ENCODE measurements around the gene IYD.

The IYD gene

DNA sequence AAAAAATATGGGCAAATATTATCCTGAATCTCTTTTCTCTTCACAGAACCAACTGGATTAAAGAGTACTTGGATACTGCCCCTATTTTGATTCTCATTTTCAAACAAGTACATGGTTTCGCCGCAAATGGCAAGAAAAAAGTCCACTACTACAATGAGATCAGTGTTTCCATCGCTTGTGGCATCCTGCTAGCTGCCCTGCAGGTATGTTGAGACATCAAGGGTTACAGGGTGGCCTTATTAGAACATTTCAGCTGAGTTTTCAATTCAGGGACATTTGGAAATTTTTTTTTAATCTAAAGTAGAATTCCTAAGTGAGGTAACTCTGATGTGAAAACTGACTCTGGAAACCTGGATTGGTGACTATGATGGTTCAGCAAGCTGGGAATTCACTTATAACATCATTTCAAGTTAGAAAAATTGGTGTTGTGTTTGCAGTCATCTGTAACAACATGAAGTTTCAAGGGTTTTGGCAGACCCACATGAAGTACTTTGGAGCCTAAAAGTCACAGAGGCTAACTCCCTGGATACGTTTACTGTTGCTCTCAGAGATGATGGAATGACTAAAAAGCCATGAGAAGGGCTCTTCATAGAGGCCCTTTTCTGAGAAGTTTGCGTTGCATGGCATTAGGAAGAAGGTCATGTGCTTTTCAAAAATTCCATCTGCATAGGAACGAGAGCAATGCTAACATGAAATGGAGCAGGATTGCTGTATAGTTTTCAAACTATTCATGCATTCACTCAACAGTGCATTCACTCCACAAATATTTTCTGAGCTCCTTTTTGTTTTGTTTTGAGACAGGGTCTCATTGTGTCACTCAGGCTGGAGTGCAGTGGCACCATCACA, 25.5 kb downstream of the IYD start:
- in situ Hi-C loops (cut with MboI; ENCODE audit: low sequenced_read_pairs): no loop called here

DNA sequence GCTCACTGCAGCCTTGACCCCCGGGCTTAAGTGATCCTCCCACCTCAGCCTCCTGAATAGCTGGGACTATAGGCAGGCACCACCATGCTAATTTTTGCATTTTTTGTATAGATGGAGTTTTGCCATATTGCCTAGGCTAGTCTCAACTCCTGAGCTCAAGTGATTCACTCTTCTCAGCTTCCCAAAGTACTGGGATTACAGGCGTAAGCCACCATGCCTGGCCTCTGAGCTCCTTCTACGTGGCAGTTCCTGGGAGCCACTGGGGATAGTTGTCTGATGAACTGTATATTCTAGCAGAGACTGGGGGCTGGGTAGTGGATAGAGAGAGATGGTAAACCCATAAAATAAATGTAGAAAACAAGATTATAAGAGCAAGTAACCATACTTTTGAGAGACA, 26.1 kb downstream of the IYD start:
- in situ Hi-C loops (cut with MboI; ENCODE audit: low sequenced_read_pairs): no loop called here

DNA sequence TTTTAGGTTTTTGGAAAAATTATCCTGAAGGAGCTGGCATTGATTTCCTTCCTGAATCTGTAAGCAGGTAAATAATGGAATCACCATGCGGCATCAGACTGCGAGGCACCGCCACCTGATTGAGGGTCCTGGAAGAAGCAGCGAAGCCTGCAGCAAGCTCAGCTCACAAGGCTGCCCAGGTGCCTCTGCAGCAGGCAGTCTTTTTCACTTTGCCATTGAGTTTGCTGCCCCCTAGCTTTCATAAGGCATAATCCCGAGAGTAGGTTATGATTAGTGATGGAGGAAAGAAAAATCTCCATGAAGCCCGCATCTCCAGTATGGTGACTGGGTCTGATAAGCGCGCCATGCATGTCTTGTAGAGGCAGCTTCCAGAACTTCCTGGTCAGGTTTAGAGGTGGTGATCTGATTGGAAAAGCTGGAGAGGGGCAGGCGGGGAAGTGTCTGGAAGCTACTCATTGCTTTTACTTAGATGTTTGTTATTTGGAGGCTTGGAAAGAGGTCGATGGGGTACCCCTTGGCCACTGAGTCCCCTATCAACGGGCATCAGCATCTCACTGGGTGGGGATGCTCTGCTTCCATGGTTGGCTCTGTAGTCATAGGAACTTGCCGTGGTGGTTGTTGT, 26.7 kb downstream of the IYD start:
- in situ Hi-C loops (cut with MboI; ENCODE audit: low sequenced_read_pairs): no loop called here

DNA sequence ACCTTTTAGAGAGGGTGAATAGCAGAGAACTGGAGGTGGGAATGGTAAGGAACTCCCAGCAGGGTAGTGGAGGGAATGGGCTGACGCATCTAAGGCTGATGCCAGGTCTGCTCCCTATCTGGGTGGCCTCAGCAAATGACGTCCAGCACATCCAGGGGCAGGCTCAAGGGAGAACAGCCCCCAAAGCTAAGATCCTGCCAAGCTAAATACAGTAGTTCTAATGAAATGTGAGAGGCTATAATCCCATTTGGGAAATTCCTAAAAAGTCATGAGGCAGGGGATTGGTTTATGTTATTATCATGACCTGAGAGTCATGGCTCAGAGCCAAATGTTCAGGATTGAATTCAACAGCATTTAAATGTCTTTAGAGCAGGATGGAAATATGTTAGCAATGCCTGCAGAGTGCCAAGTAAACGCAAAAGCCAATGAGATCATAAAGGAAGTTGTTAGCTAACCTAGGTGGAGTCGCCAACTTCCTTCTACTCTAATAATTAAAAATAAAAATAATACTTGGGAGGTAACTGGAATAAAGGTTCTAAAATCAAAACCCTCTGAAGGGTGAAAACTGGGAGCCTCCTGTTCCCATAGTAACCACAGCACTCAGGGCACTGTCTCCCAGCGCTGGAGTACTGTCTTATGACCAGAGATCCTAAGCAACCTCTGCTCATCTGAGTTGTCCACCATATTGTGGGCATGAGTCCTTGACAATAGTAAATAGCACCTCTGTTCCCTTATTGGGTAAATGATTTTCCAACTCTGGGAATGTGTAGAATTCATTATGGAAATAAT, 34.8 kb downstream of the IYD start:
- in situ Hi-C loops (cut with MboI; ENCODE audit: low sequenced_read_pairs): no loop called here

DNA sequence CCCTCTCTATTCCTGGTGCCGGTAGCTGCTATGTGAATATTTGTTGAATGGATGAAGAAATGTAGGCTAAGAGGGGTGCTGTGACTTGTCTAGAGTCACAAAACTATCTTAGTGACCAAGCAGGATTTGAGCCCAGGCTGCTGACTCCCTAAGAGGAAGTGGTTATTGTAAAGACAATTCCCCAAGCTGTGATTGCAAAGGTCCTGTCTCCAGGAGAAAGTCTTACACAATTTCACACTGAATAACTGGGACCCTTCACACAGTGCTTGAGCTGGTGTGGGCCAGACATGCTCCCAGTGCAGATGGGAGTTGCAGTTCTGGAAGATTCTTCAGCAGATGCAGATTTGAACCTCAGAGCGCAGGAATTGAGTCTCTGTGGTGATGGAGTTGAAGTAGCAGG, 38.1 kb downstream of the IYD start:
- in situ Hi-C loops (cut with MboI; ENCODE audit: low sequenced_read_pairs): no loop called here

DNA sequence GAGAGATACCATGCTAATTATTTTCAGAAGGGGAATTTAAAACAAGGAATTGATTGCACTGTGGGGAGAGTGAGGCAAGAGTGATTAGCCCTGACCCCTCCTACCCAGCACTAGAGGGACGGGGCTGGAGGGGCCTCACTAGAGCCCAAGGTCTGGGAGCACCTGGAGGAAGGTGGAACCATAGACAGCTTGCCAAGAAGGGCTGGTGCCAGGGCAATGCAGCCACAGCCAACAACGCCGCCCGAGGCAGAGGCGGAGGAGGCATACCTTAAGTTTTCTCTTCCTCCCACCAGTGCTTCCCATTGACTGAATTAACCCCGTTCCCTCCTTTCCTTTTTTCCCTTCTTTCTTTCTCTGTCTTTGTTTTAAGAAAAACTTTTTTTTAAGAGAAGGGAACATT, 40.0 kb downstream of the IYD start:
- in situ Hi-C loops (cut with MboI; ENCODE audit: low sequenced_read_pairs): no loop called here

DNA sequence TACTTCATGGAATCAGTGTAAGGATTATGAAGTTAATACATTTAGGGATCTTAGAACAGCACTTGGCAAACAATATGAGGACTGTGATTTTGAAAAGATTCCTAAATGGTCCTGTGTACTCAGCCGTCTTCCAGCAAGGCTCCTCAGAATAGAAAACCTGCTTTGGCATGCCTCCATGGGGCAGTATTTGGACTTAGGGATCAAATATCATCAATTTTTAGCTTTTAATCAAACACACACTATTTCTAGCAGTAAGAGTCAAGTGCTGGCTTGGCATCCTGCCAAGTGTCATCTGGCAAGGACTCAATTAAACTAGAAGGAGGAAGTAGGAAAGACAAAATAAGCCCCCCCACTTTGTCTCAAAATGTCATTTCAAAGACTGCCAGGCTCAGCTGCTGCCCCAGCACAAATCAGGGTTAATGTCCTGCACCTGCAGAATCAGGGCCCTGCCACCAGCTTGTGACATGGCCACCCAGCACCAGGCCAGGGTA, 40.8 kb downstream of the IYD start:
- in situ Hi-C loops (cut with MboI; ENCODE audit: low sequenced_read_pairs): loop anchor here (10.0 kb wide), 1 partner anchor 405 kb away; no protein-coding TSS in a partner anchor

DNA sequence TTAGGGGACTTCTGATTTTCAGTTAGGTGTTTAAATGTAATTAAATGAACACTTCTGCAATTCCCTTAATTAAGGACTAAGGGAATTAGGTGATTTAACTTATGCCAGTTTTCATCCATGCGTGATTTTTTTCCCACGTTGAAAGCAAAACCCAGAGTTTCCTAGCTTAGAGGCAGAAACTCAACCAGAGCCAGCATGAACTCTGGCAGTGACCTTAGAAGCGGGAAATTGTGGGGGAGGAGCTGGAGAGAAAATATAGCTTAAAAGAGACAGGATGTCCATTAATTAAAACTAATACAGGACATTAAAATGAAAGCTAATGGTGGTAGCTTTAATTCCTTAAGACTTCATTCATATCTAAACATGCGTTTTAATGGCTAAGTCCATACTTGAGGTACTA, 41.6 kb downstream of the IYD start:
- in situ Hi-C loops (cut with MboI; ENCODE audit: low sequenced_read_pairs): loop anchor here (10.0 kb wide), 1 partner anchor 404 kb away; no protein-coding TSS in a partner anchor

DNA sequence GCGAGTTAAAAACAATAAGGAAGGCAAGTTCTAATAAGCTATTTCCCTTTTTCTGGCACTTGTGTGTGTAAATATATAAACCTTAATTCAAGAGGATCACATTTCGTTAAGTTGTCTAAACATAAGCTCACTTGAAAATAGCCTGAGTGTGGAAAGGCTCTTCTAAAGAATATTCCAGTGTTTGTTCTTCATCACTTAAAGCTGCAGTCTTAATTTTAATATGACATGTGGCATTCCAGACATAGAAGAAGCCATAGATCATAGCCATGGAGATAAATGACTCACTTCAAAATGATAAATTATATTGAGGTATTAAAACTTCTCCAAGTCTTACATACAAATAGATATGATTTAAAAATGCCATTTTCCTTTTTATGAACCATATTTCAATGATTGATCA, 42.1 kb downstream of the IYD start:
- in situ Hi-C loops (cut with MboI; ENCODE audit: low sequenced_read_pairs): loop anchor here (10.0 kb wide), 1 partner anchor 404 kb away; no protein-coding TSS in a partner anchor

DNA sequence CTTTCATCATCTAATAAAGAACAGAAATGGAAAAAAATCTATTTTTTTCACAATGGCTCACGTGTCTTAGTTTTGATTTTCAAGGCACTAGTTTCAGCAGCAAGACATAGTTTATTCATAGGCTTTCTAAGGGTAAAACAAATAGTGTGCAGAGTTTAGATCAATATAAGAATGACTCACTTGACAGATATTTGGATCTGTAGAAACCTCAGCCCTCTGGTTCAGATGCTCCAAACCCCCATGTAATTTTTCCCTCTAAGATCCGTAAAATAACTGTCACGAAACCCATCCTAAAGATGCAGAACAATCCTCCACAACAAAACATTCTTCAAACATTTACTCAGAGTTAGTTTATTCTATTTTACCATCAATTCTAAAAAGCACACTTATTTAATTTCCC, 43.4 kb downstream of the IYD start:
- in situ Hi-C loops (cut with MboI; ENCODE audit: low sequenced_read_pairs): loop anchor here (10.0 kb wide), 1 partner anchor 403 kb away; no protein-coding TSS in a partner anchor

DNA sequence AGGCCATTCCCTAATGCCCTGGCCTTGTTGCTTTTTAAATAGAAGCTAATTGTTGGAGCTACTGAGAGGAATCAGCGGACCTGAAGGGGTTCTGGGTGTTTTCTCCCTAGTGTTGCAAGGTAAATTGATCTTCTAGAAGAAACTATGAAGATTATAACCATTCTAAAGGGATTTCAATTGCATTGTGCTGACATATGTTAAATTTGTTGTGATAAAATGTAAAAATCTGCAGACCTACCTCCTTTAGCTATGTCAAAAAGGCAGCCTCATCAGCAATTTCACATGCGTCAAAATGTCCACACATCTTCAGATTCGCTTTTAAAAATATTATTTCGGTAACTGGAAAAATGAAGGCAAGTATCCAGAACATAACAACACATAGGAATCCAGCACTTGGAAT, 44.4 kb downstream of the IYD start:
- in situ Hi-C loops (cut with MboI; ENCODE audit: low sequenced_read_pairs): loop anchor here (10.0 kb wide), 1 partner anchor 402 kb away; no protein-coding TSS in a partner anchor

DNA sequence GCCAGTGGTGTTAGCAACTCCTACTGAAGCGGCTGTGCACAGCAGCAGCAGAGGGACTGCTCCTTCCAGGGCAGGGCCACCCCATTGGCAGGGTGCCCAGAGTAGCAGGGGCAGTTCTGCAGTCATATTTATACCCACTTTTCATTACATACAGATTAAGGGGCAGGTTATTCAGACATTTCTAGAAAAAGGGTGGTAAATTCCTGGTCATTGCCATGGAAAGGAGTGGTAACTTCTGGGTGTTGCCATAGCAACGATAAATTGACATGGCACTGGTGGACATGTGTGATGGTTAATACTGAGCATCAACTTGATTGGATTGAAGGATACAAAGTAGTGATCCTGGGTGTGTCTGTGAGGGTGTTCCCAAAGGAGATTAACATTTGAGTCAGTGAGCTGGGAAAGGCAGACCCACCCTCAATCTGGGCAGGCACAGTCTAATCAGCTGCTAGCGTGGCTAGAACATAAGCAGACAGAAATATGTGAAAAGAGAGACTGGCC, 45.0 kb downstream of the IYD start:
- in situ Hi-C loops (cut with MboI; ENCODE audit: low sequenced_read_pairs): loop anchor here (10.0 kb wide), 1 partner anchor 401 kb away; no protein-coding TSS in a partner anchor

DNA sequence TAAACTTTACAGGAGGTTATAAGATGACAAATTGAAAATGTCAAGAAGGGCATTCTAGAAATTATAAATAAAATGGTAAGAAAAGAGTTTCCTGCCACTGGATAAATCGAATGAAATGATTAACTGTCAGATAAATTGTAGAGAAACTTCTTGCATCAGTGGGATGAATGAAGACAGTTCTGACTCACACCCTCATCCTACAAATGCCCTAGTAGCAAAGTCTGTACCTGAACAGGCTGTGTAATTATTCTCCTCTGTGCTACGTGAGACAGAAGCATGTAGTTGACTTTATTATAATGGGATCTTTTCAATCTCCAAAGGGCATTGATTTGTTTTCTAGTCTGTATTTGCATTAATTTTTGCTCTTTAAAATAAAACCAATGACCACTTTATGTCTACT, 47.3 kb downstream of the IYD start:
- in situ Hi-C loops (cut with MboI; ENCODE audit: low sequenced_read_pairs): loop anchor here (10.0 kb wide), 1 partner anchor 399 kb away; no protein-coding TSS in a partner anchor

DNA sequence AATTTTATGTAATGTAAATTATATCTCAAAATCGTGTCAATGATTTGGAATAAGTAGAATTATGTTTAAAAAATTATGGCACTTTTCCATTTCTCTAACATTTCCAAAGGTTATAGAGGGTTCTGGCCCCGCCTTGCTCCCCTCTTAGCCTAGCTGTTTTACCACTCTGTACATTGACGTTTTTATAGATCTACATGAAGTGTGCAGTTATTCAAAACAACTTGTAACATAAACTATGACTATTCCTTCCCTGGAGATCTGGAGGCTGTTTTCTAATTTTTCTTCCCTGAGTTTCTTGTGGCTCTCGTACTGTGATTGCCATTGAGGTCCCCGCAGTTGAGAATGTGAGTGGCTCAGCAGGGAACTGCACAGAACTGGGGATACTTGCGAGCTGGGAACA, 48.4 kb downstream of the IYD start:
- in situ Hi-C loops (cut with MboI; ENCODE audit: low sequenced_read_pairs): loop anchor here (10.0 kb wide), 1 partner anchor 398 kb away; no protein-coding TSS in a partner anchor

DNA sequence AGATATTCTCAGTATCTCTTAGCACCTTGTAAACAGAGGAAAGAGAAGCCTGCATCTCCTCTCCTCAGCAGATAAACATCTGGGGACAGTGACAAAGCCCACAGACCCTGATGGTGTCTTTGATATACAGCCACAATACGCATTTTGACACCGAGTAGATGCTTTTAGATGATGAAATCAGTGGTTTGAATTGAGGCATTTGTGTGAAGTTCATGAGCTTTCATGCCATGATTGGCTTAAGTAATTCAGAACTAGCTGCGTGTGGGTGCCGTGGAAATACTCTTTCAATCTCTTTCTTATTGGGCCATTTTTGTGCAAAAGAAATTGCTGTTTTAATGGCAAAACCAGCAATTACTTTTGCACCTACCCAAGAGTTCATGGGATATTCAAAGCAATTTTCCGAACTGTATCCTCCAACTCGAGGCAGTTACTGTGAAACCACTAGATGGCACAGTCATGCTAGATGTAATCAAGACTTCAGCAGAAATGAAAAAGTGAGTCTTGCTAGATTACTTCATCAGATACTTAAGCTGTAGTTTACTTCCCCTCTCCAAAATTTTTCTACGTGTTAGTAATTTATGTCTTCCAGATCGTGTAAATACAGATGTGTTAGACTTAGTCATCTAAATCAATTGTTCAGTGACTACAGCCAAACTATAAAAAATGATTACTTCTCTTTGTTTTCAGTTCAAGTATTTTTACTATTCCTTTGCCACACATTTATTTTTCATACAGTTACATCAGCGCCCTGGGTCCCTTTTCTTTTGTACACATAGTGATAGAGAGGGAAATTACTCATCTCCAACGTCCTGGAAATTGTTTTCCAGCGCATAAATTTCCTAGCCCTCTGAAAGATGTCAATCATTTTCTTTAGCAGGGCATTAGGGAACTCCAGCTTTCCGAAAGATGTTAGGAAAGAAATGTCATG, 49.4 kb downstream of the IYD start:
- in situ Hi-C loops (cut with MboI; ENCODE audit: low sequenced_read_pairs): loop anchor here (10.0 kb wide), 1 partner anchor 397 kb away; no protein-coding TSS in a partner anchor

DNA sequence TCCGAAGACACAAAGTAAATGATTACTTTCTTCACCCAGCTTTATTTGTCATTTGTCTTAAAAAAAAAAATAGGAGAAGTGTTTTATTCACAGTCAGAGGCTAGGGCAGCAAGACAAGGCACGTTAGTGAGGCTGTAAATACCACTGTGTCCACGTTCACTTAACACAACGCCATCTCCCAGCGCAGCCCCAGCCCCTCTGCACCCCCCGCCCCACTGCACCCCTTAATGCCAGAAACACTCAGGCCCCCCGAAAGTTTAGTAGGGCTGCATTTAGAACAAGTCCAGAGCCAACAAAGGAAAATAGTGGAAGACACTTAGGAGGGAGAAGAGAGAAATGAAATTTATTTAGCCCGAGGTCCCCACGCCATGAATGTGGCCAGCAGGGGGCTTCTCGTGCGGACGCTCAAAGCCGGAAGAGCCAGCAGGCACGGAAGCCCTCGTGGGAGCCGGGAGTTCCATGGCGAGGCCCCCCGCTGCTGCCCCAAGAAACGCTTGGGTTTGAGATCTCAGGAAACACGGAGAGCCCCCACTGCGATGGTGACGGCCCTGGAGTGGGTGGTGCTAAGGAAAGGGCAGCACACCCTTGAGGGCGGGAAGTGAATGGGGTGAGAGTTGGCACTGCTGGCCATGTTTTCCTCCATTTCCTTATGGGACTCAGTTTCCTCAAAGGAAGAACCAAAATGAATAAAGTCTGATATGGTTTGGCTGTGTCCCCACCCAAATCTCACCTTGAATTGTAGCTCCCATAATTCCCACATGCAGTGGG, 50.2 kb downstream of the IYD start:
- in situ Hi-C loops (cut with MboI; ENCODE audit: low sequenced_read_pairs): loop anchor here (10.0 kb wide), 1 partner anchor 396 kb away; no protein-coding TSS in a partner anchor

DNA sequence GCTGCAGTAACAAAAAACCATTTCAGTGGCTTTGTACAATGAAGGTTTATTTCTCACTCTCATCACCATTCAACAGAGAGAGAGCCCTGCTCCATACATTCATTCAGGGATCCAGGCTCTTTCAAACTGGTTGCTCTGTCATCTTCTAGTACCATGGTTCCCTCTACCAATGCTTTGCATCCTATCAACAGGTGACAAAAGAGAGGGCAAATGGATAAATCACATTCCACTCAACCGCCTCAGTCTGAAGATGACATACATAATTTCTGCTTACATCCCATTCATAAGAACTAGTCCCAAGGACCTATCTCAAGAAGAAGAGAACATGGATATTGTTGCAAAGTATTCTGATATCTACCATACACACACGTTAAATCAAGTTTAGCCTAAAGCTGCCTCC, 51.6 kb downstream of the IYD start:
- in situ Hi-C loops (cut with MboI; ENCODE audit: low sequenced_read_pairs): no loop called here

DNA sequence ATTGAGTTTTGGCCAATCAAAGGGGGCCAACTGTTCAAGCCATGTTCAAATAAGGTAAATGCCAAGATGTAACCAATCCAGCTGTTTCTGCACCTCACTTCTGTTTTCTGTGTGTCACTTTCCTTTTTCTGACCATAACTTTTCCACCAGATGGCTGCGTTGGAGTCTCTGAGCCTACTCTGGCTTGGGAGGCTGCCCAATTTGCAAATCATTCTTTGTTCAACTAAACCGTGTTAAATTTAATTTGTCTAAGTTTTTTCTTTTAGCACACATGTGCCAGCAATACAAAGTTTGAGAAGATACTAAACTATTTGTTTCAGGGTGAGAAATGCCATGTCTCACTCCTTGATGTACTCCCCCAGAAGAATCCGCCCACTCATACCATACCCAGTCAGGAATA, 52.1 kb downstream of the IYD start:
- in situ Hi-C loops (cut with MboI; ENCODE audit: low sequenced_read_pairs): no loop called here

DNA sequence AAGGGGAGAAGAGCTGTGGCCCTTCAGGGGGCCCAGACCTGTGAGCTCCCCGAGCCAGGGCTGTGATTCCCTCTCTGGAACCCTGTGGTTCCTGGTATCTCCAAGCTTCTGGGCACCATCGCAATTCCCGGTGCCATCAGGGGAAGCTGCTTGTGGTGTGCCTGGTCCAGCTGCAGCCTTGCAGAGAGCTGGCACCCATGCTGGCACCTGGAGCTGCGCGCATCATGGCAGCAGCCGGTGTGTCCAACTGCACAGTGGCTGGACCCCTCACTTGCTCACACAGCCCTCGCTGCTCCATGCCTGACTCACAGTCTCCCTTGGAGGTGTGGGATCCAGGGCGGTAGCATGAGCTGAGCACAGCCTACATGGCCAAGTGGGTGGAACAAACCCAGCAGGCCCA, 56.7 kb downstream of the IYD start:
- in situ Hi-C loops (cut with MboI; ENCODE audit: low sequenced_read_pairs): no loop called here
